Mesodermal cell (in vitro differentiated cells): Measurements from ENCODE around the gene C19orf73.
A peak's percentile ranks its signal among the peaks of the same experiment; 100 is the strongest.
"Not testable (repeated sequence)": the region's sequence is repeated elsewhere in the genome, so short reads cannot be mapped to it uniquely, and the experiment has no call there.

Experiments
- H3K27ac ChIP-seq: 2 replicates; pipeline ENCODE4 v1.7.0; 2013; ENCODE audit warnings: mild to moderate bottlenecking, low read depth, low read length, moderate library complexity; ENCODE audit not compliant: severe bottlenecking
- H3K36me3 ChIP-seq: 2 replicates; pipeline ENCODE4 v1.7.1; 2013; ENCODE audit warnings: mild to moderate bottlenecking, low read length, moderate library complexity; ENCODE audit not compliant: control insufficient read depth, insufficient read depth
- H3K4me1 ChIP-seq: one replicate; pipeline ENCODE4 v1.7.1; 2013; ENCODE audit warnings: mild to moderate bottlenecking, low read length; ENCODE audit not compliant: insufficient read depth, control insufficient read depth, poor library complexity, severe bottlenecking
- H3K4me3 ChIP-seq: 2 replicates; pipeline ENCODE4 v1.7.0; 2013; ENCODE audit warnings: low read length, control low read depth, mild to moderate bottlenecking; ENCODE audit not compliant: insufficient read depth, poor library complexity, severe bottlenecking; ENCODE audit errors: extremely low read depth
- H3K9me3 ChIP-seq: 2 replicates; pipeline ENCODE4 v1.7.1; 2013; ENCODE audit warnings: mild to moderate bottlenecking, low read length, moderate library complexity; ENCODE audit not compliant: control insufficient read depth
- WGBS, 2 experiments: methylation state at CpG; one replicate each; pipeline ENCODE4 v1.1.5; 2013; ENCODE audit warnings: missing lambda C conversion rate in 2 of 2; ENCODE audit not compliant: insufficient coverage in 2 of 2; 5-methylcytosine and 5-hydroxymethylcytosine counted together

C19orf73 gene

GRCh38 chr19:49130325-49130724 is 11.4 kb upstream of the C19orf73 start:
- 97 to 98% methylated on average over 20 to 24 of the region's 24 CpGs for WGBS, 2 experiments
- Histone ChIP-seq H3K4me1 (no peaks in the 10 kb centered on the region), H3K9me3 (no peaks in the 10 kb centered on the region), H3K27ac (no peak overlapping the region), H3K36me3 (peaks cover 11% of the 10 kb centered on the region), H3K4me3 (no peak overlapping the region)

GRCh38 chr19:49129238-49129583 is 10.3 kb upstream of the C19orf73 start:
- no peak overlapping the region for H3K27ac ChIP-seq
- 80 to 82% methylated on average over 13 to 16 of the region's 16 CpGs for WGBS, 2 experiments
- H3K36me3 ChIP-seq, result peaks cover 5% of the 10 kb centered on the region
- no peak overlapping the region for H3K4me3 ChIP-seq
- no peaks in the 10 kb centered on the region for H3K9me3 ChIP-seq
- no peaks in the 10 kb centered on the region for H3K4me1 ChIP-seq

- H3K4me3 ChIP-seq, result peak overlapping the region; percentile 36
- 80 to 87% methylated on average over 14 to 15 of the region's 15 CpGs for WGBS, 2 experiments
- H3K4me1 ChIP-seq, result no peaks in the 10 kb centered on the region
- H3K36me3 ChIP-seq, result peaks cover under 1% of the 10 kb centered on the region
- no peaks in the 10 kb centered on the region for H3K9me3 ChIP-seq
- no peak overlapping the region for H3K27ac ChIP-seq
Observed at GRCh38 chr19:49128545-49129237, 9.7 kb upstream of the C19orf73 start.

- WGBS, 2 experiments, result 5 to 7% methylated on average over 48 to 55 of the region's 63 CpGs
- H3K9me3 ChIP-seq, result no peaks in the 10 kb centered on the region
- H3K36me3 ChIP-seq, result no peaks in the 10 kb centered on the region
- peak overlapping the region; percentile 36 for H3K4me3 ChIP-seq
- no peaks in the 10 kb centered on the region for H3K4me1 ChIP-seq
- no peak overlapping the region for H3K27ac ChIP-seq
Observed at GRCh38 chr19:49127674-49128544, 9.0 kb upstream of the C19orf73 start.

GRCh38 chr19:49127225-49127624 is 8.3 kb upstream of the C19orf73 start:
- not testable (repeated sequence) for H3K27ac ChIP-seq, H3K9me3 ChIP-seq, H3K36me3 ChIP-seq, H3K4me1 ChIP-seq
- WGBS, 2 experiments, result 94 to 100% methylated on average over 3 to 9 of the region's 12 CpGs
- H3K4me3 ChIP-seq, result peak overlapping the region; percentile 22

- WGBS, 2 experiments, result 93% methylated on average over 2 of the region's 4 CpGs; no CpG with 5 or more reads in 1 of the 2 experiments
- H3K27ac ChIP-seq, result no peak overlapping the region
Observed at GRCh38 chr19:49126575-49126974, 7.6 kb upstream of the C19orf73 start.

GRCh38 chr19:49125025-49125731 is 6.2 kb upstream of the C19orf73 start:
- no peaks in the 10 kb centered on the region for H3K4me1 ChIP-seq
- no peaks in the 10 kb centered on the region for H3K36me3 ChIP-seq
- H3K9me3 ChIP-seq, result no peaks in the 10 kb centered on the region
- no peak overlapping the region for H3K4me3 ChIP-seq
- H3K27ac ChIP-seq, result no peak overlapping the region
- 65 to 69% methylated on average over 19 to 21 of the region's 23 CpGs for WGBS, 2 experiments

More at GRCh38 chr19:49126575-49126974, 7.6 kb upstream of the C19orf73 start:
- H3K36me3 ChIP-seq, result no peaks in the 10 kb centered on the region
- no peaks in the 10 kb centered on the region for H3K9me3 ChIP-seq
- H3K4me1 ChIP-seq, result no peaks in the 10 kb centered on the region
- no peak overlapping the region for H3K4me3 ChIP-seq

GRCh38 chr19:49123285-49123684 is 4.3 kb upstream of the C19orf73 start:
- not testable (repeated sequence) for H3K36me3 ChIP-seq, H3K4me1 ChIP-seq, H3K27ac ChIP-seq, H3K4me3 ChIP-seq, H3K9me3 ChIP-seq
- WGBS, 2 experiments, result 92 to 93% methylated on average over 10 to 11 of the region's 11 CpGs

- not testable (repeated sequence) for H3K9me3 ChIP-seq, H3K27ac ChIP-seq, H3K36me3 ChIP-seq, H3K4me1 ChIP-seq, H3K4me3 ChIP-seq
- WGBS, 2 experiments, result 95 to 98% methylated on average over 6 to 8 of the region's 10 CpGs
Observed at GRCh38 chr19:49121841-49122240, 2.9 kb upstream of the C19orf73 start.

- no peak overlapping the region for H3K4me3 ChIP-seq
- peaks cover 6% of the 10 kb centered on the region for H3K4me1 ChIP-seq
- H3K9me3 ChIP-seq, result no peaks in the 10 kb centered on the region
- no peak overlapping the region for H3K27ac ChIP-seq
- peaks cover 3% of the 10 kb centered on the region for H3K36me3 ChIP-seq
- WGBS, 2 experiments, result 82 to 88% methylated on average over 1 to 2 of the region's 2 CpGs
Observed at GRCh38 chr19:49120868-49121267, 1.9 kb upstream of the C19orf73 start.
